ENCODE results near the gene NRF1. TPM values are rescaled to one million over a fixed set of nuclear protein-coding genes. Genes with fewer than 3 reads are reported as not detected.

Gene NRF1
- total RNA-seq = 9.8 and 12.5 TPM in 2 replicates

GRCh38 chr7:129611246-129612111, at the start of gene NRF1:
Gene NRF1 (plus strand): TSS chr7:129611720. CDS start chr7:129657352, 45,632 bp downstream.

Other genes starting within 250 kb of the NRF1 start
- gene STRIP2, start 177.3 kb upstream of the NRF1 start, total RNA-seq = 12.3 and 12.4 TPM in 2 replicates
- gene SMKR1, start 109.2 kb upstream of the NRF1 start, total RNA-seq = 0.24 TPM in 1 of 2 replicates, not detected in the other